A673 (cell line): ENCODE measurements around the gene HYI.

Experiments
- EZH2 ChIP-seq: fragments of 200-600 bp; sonication (generic); IDR thresholded peaks from 2 replicates; pipeline ENCODE4 v1.6.1; 2017; ENCODE audit warnings: borderline replicate concordance, low read depth, mild to moderate bottlenecking, mixed read lengths, antibody characterized with exemption, low read length; ENCODE audit not compliant: poor library complexity, severe bottlenecking
- TF ChIP-seq, protein P1 (sequence below): fragments of 300-800, 200-600 bp; sonication (generic); conservative IDR thresholded peaks from 2 replicates; pipeline ENCODE4 v1.5.1; 2017; ENCODE audit warnings: low read depth, mild to moderate bottlenecking, antibody characterized with exemption, low read length, moderate library complexity, mixed read lengths

DNA sequence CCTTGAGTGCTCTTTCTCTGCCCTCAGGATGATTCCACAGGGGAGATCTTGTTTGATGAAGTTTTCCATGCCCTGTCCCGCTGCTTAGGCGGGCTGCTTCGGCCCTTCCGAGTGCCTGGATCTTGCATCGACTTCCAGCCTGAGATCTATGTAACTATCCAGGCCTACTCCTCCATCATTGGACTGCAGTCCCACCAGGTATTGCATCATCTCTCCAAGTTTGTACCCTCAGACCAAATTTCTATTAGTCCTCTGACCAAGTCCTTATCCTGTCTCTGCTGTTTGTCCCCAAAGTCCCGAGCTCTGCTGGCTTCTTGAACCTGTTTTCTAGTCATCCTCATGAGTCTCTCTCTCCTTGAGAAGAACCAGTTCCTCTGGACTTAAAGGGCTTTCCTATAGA lies 49.4 kb downstream of the HYI start:
- TF ChIP-seq, protein P1, sequence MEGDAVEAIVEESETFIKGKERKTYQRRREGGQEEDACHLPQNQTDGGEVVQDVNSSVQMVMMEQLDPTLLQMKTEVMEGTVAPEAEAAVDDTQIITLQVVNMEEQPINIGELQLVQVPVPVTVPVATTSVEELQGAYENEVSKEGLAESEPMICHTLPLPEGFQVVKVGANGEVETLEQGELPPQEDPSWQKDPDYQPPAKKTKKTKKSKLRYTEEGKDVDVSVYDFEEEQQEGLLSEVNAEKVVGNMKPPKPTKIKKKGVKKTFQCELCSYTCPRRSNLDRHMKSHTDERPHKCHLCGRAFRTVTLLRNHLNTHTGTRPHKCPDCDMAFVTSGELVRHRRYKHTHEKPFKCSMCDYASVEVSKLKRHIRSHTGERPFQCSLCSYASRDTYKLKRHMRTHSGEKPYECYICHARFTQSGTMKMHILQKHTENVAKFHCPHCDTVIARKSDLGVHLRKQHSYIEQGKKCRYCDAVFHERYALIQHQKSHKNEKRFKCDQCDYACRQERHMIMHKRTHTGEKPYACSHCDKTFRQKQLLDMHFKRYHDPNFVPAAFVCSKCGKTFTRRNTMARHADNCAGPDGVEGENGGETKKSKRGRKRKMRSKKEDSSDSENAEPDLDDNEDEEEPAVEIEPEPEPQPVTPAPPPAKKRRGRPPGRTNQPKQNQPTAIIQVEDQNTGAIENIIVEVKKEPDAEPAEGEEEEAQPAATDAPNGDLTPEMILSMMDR = no peak
- TF ChIP-seq EZH2 = no peak
